Measurements from ENCODE around the gene CHGA. TPM values are rescaled to one million over a fixed set of nuclear protein-coding genes. Genes with fewer than 3 reads are reported as not detected.

The CHGA gene
- polyA plus RNA-seq, 4 donors: 0.26 to 1.6 (median 0.77) TPM

- no peak for DNase-seq (ENCODE audit: low read depth in 4 of 4, low spot score in 3 of 4)
These were observed 7.0 kb downstream of the CHGA start for GRCh38 chr14:92929689-92930608.

DNA sequence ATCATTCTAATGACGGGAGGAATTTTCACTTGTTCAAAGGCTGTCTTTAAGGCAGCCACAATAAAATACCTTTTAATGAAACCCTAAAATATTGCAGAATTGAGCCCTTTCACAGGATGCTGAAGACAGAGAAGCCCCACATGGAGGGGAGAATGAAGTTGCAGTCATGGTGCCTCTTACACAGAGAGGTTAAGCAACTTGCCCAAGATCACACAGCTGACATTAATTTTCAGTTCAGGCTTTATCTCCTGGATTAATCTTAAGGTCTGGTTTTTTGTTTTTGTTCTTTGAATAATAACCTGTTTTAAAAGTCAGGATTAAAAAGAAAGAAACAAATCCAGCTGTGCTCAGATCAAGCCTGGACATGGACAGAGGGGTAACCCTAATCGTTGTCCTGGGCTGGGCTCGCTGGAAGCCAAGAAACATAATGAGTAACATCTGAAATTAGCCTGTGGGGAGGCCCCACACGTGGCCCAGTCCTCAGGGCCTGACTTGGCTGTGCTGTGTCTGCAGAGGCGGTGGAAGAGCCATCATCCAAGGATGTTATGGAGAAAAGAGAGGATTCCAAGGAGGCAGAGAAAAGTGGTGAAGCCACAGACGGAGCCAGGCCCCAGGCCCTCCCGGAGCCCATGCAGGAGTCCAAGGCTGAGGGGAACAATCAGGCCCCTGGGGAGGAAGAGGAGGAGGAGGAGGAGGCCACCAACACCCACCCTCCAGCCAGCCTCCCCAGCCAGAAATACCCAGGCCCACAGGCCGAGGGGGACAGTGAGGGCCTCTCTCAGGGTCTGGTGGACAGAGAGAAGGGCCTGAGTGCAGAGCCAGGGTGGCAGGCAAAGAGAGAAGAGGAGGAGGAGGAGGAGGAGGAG lies 8.0 kb downstream of the CHGA start:
- DNase-seq (ENCODE audit: low read depth in 4 of 4, low spot score in 3 of 4): no peak

DNA sequence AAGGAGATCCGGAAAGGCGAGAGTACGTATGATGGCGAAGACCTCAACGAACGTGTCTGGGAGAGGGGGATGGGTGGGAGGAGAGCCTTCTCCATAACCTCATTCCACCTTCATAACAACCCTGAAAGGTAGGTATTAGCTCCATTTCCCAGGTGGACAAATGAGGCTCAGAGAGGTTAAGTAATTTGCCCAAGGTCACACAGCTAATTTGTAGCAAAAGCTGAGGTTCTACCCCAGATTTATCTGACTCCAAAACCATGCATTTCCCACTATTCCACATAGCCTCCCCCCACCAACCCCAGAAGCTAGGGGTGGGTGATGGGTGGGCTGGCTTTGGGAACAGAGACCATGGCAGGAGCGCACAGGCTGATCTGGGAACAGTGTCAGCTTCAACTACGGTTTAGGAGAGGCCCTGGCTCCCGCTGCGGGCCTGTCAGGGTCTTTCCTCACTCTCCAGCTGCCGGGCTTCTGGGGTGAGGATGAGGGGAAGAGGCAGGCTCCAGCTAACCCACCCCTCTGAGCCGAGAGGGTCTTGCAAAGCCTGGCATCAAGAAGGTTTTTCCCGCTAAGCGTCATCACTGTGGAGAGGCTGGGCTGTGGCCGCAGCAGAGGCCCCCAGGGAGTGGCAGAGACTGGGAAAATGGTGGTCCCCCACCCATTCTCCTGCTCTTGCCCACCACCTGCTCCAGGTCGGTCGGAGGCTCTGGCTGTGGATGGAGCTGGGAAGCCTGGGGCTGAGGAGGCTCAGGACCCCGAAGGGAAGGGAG lies 8.9 kb downstream of the CHGA start:
- no peak for DNase-seq (ENCODE audit: low read depth in 4 of 4, low spot score in 3 of 4)

DNA sequence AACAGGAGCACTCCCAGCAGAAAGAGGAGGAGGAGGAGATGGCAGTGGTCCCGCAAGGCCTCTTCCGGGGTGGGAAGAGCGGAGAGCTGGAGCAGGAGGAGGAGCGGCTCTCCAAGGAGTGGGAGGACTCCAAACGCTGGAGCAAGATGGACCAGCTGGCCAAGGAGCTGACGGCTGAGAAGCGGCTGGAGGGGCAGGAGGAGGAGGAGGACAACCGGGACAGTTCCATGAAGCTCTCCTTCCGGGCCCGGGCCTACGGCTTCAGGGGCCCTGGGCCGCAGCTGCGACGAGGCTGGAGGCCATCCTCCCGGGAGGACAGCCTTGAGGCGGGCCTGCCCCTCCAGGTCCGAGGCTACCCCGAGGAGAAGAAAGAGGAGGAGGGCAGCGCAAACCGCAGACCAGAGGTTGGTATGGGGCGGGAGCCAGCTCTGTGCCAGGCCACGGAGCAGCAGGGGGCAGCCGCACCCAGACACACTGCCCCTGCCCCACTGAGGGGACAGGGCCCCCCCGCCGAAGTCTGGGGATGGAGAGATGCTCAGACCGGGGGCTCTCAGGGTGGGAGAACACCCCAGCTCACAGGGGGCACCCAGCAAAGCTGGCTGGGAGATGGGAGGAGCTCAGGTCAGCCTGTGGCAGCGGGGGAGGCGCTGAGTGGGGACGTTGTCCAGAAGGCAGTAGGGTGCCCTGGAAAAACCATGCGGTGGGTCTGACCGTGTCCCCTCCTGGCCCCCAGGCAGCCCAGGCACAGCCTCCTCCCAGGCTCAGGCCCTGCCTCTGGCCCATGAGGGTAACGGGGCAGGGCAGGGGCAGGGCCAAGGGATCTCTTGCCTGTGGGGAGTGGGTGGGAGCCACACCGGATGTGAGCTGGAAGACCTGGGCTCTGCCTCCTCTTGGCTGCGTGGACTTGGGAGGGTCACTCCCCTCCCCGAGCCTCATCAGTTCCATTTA lies 9.8 kb downstream of the CHGA start:
- DNase-seq (ENCODE audit: low read depth in 4 of 4, low spot score in 3 of 4): no peak

DNA sequence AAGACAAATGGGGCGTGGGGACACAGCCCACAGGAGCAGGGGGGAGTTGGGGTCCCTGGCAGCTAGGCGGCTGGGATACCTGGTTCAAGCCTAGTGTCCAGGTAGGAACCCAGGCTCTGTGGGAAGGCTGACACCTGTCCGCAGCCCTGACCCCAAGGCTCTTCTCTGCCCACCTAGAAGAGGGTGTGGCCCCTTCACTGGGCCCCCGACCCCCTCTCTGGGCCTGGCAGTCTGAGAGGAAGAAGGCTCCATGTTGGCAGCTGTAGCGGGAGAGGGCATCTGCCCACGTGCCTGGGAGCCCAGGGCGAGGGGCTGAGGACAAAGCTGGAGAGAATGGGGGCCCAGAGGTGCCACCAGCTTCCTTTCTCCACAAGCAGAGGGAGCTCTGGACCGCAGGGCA lies 10.5 kb downstream of the CHGA start:
- no peak for DNase-seq (ENCODE audit: low read depth in 4 of 4, low spot score in 3 of 4)

GRCh38 chr14:92934196-92935085 lies 11.5 kb downstream of the CHGA start:
- no peak for DNase-seq (ENCODE audit: low read depth in 4 of 4, low spot score in 3 of 4)

- DNase-seq (ENCODE audit: low read depth in 4 of 4, low spot score in 3 of 4): no peak
These were observed 12.5 kb downstream of the CHGA start for GRCh38 chr14:92935446-92935845.

GRCh38 chr14:92936085-92936484 lies 13.1 kb downstream of the CHGA start:
- no peak for DNase-seq (ENCODE audit: low read depth in 4 of 4, low spot score in 3 of 4)

DNA sequence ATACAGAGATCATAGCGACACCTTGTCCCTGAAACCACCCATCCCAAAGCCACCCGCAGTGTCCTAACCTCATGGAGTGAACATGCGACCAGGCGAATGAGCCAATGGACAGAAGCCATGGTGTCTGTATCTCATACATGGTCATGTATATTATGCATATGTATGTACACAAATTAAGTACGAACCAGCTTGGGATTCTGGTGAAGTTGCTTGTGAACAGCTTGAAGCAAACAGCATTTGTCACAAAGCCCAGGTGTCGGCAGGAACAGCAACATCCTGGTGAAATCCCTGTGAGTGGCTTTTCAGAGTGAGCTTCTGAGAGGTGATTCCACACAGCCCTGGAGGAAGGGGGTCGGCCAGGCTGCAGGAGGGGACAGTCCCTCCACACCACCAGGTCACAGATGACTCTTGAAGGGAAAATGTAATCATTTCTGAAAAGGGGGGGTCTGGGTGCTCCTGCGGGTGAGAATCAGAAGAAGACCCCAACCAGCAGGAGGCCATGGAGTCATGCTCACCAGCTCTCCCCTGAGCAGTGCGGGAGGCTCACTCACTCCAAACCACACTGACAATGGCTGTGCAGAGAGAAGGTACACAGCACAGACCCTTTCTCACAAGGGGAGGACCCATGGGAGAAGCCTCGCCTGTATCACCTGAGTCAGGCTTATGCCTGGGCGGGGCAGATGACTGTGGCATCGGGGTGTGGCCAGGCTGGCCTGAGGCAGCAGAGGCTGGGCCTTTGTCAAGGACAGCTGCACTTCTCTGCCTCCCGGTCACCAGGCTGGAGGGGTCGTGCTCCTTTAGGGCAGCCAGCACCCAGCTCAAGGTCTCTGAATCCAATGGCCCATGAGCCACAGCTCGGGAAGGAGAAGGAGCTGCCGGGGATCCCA lies 14.3 kb downstream of the CHGA start:
- no peak for DNase-seq (ENCODE audit: low read depth in 4 of 4, low spot score in 3 of 4)

GRCh38 chr14:92938235-92938875 lies 15.4 kb downstream of the CHGA start:
- DNase-seq (ENCODE audit: low read depth in 4 of 4, low spot score in 3 of 4): no peak

GRCh38 chr14:92938890-92939671 lies 16.1 kb downstream of the CHGA start:
- DNase-seq (ENCODE audit: low read depth in 4 of 4, low spot score in 3 of 4): no peak

- no peak for DNase-seq (ENCODE audit: low read depth in 4 of 4, low spot score in 3 of 4)
These were observed 16.7 kb downstream of the CHGA start for GRCh38 chr14:92939699-92940098.

GRCh38 chr14:92940543-92940942 lies 17.6 kb downstream of the CHGA start:
- DNase-seq (ENCODE audit: low read depth in 4 of 4, low spot score in 3 of 4): no peak

DNA sequence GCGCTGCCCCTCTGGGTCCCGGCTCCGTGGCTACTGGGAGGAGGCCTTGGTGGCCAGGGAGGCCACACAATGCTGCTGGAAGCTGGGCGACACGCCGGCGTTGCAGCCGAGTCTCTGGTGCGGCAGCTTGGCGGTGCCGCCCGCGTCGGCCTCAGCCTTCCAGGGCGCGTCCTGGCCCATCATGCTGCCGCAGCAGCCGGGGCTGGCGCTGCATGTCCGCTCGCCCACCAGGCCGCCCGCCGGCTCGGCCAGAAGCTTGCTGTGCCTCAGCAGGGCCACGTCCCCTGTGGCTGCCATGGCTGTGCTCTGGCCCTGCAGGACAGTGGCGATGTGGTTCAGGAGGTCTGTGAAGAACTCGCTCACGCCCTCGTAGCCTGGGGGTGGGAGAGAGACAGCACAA lies 18.6 kb downstream of the CHGA start:
- DNase-seq (ENCODE audit: low read depth in 4 of 4, low spot score in 3 of 4): no peak

DNA sequence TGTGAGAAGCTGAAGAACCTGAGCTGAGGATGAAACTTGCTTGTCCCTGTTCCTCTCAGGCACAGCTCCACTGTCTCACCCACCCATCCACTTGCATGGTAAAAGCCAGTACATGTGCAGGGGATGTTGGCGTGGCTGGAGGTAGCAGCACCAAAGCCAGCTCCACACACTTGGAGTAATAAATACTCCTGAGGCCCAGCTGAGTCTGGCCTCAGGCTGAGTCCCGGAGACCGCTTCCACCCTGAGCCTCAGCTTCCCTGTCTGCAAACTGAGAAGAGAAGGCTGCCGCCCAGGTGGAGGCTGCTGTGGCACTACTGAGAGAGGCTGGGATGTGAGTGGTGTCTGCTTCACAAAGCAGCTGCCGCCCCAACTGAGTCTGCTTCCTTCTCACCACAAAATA lies 19.2 kb downstream of the CHGA start:
- no peak for DNase-seq (ENCODE audit: low read depth in 4 of 4, low spot score in 3 of 4)

DNA sequence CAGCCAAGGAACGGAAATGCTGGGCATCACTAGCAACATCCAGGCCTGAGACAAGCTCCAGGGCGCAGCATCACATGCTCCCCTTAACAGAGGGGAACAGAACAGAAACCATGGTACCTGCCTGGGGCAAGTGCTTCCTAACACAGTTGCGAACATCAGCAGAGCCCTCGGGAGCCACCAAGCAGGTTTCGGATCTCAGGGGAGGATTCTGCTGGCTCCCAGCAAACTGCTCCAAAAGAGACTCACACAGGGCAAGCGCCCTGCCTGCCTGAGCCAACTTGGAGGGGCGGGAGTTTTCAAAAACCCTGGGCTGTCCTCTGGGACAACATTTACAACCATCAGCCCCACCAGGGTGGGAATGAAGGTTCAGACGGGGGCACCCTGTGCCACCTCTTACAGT lies 19.6 kb downstream of the CHGA start:
- DNase-seq (ENCODE audit: low read depth in 4 of 4, low spot score in 3 of 4): no peak
